Measurements from ENCODE around the gene MAP4K2.

MAP4K2 gene

DNA sequence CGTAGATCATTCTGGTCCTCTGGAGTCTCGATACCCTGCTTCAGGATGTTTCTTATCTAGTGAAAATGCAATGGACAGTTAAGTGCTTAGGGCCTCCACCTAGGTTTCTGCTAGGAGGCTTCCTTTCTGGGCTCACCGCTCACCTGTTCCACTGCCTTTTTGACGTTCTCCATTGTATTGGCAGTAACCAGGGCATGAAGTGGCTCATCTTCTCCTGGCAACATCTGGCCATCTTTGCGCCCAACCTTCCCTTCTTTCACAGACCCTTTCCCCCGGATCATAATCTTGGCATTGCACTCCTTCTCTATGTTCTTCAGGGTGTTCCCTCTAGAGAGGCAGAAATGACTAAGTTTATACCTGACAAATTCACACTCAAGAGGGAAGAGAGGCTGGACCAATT is 33.7 kb downstream of the MAP4K2 start:
- Histone ChIP-seq H3K9me3 (ENCODE audit: control insufficient read depth, low read length) (no peaks in the 10 kb centered on the region), H3K4me3 (ENCODE audit: low read depth, low read length) (no peak overlapping the region), H3K9ac (no peak overlapping the region), H2AFZ (no peak overlapping the region), H3K79me2 (peaks cover 31% of the 10 kb centered on the region), H3K4me2 (ENCODE audit: low read length) (no peak overlapping the region), H3K4me1 (peaks cover 4% of the 10 kb centered on the region), H3K27me3 (ENCODE audit: control insufficient read depth, insufficient read depth, low read length) (no peaks in the 10 kb centered on the region), H3K27ac (no peak overlapping the region), H3K36me3 (ENCODE audit: control insufficient read depth, insufficient read depth, low read length) (no peaks in the 10 kb centered on the region)
- TF ChIP-seq, protein P1, sequence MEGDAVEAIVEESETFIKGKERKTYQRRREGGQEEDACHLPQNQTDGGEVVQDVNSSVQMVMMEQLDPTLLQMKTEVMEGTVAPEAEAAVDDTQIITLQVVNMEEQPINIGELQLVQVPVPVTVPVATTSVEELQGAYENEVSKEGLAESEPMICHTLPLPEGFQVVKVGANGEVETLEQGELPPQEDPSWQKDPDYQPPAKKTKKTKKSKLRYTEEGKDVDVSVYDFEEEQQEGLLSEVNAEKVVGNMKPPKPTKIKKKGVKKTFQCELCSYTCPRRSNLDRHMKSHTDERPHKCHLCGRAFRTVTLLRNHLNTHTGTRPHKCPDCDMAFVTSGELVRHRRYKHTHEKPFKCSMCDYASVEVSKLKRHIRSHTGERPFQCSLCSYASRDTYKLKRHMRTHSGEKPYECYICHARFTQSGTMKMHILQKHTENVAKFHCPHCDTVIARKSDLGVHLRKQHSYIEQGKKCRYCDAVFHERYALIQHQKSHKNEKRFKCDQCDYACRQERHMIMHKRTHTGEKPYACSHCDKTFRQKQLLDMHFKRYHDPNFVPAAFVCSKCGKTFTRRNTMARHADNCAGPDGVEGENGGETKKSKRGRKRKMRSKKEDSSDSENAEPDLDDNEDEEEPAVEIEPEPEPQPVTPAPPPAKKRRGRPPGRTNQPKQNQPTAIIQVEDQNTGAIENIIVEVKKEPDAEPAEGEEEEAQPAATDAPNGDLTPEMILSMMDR (IDR thresholded peaks at IDR 0.05): no peak

DNA sequence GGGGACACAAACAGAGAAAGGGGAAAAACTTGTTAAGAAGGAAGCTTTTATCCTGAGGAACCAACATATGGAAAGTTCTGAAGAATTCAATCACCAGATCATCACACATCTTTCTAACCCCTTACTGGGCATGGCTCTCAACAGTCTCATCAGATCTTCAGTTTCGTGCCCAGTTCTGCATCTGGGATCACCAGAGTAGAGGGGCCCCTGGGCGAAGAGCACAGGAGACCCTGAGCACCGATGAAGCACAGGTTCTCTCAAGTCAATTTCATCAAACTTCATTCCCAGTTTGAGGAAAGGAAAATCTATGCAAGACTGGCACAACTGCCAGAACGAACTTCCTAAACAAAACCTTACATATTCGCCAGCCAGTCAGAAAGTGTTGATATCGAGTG is 34.7 kb downstream of the MAP4K2 start:
- H3K9me3 ChIP-seq (ENCODE audit: control insufficient read depth, low read length): no peaks in the 10 kb centered on the region
- H3K79me2 ChIP-seq: peaks cover 25% of the 10 kb centered on the region
- H3K36me3 ChIP-seq (ENCODE audit: control insufficient read depth, insufficient read depth, low read length): no peaks in the 10 kb centered on the region
- H3K9ac ChIP-seq: no peak overlapping the region
- H3K27me3 ChIP-seq (ENCODE audit: control insufficient read depth, insufficient read depth, low read length): no peaks in the 10 kb centered on the region
- peaks cover 11% of the 10 kb centered on the region for H3K4me1 ChIP-seq
- no peak overlapping the region for H3K4me3 ChIP-seq (ENCODE audit: low read depth, low read length)
- H3K27ac ChIP-seq: no peak overlapping the region
- no peak overlapping the region for H3K4me2 ChIP-seq (ENCODE audit: low read length)
- TF ChIP-seq, protein P1 (IDR thresholded peaks at IDR 0.05): no peak
- H2AFZ ChIP-seq: no peak overlapping the region

DNA sequence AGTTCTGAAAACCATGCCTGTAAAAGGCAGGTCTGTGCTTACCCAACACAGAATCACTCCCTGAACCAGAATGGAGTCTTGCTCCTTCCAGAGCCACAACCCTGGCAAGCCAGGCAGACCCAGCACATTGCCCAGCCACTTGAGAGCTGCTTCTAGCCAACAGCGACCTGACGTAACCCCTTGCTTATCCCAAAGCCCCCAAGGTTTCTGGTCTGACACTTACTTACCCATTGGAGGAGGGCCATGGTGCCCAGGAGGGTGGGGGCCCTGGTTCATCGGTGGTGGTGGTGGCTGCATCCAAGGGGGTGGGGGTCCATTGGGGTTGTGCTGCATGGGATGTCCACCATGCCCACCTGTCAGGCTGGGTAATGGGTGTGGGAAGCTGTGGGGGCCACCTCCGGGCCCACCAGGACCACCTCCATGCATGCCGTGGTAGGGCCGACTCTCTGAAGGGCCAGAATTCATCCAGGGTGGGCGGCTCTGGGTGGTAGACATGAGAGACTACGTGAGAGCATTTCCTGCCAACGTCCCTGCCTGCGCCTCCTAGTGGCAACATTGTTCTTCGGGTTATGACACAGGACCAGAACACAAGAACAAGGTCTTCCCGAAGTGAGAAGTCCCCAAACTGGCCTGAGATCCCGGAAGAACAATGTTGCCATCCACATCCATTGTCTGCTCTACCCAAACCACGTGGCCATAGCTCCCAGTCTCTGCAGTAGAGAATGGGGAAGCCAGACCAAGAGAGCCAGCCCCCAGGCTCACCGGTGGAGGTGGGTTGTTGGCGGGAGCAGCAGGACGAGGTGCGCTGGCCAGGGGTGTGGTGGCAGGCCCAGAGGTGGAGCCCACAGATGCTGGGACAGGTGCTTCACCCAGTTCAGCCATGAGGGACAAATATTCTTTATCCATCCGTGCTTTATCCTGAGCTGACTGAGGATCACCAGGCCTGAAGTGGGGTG is 35.4 kb downstream of the MAP4K2 start:
- Histone ChIP-seq H3K36me3 (ENCODE audit: control insufficient read depth, insufficient read depth, low read length) (no peaks in the 10 kb centered on the region), H3K4me3 (ENCODE audit: low read depth, low read length) (no peak overlapping the region), H3K27ac (no peak overlapping the region)

DNA sequence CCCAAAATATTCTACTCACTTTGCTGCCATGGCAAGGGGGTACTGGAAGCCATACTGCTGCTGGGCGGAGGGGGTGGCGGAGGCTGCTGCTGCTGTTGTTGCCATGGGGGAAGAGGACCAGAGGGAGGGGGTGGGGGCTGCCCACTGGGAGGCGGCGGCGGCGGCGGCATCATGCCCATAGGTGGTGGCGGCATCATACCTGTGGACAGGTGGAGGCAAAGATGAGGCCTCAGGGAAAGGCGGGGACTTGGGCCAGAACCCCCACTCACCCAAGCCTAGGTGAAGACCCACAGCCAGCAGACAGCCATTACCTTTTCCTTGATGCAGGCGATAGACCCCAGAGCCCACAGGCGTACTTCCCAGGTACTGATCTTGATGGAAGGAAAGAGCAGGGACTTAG is 36.1 kb downstream of the MAP4K2 start:
- Histone ChIP-seq H2AFZ (no peak overlapping the region), H3K27me3 (ENCODE audit: control insufficient read depth, insufficient read depth, low read length) (no peaks in the 10 kb centered on the region), H3K27ac (no peak overlapping the region), H3K4me1 (peaks cover 15% of the 10 kb centered on the region), H3K4me2 (ENCODE audit: low read length) (no peak overlapping the region), H3K36me3 (ENCODE audit: control insufficient read depth, insufficient read depth, low read length) (no peaks in the 10 kb centered on the region), H3K4me3 (ENCODE audit: low read depth, low read length) (no peak overlapping the region), H3K9me3 (ENCODE audit: control insufficient read depth, low read length) (no peaks in the 10 kb centered on the region), H3K9ac (no peak overlapping the region), H3K79me2 (peaks cover 19% of the 10 kb centered on the region)
- TF ChIP-seq, protein P1 (IDR thresholded peaks at IDR 0.05): no peak

More for the DNA sequence above, 35.4 kb downstream of the MAP4K2 start:
- H2AFZ ChIP-seq: no peak overlapping the region
- TF ChIP-seq, protein P1 (IDR thresholded peaks at IDR 0.05): peak; percentile 60
- no peaks in the 10 kb centered on the region for H3K27me3 ChIP-seq (ENCODE audit: control insufficient read depth, insufficient read depth, low read length)
- H3K4me1 ChIP-seq: peaks cover 14% of the 10 kb centered on the region
- H3K9ac ChIP-seq: no peak overlapping the region
- H3K9me3 ChIP-seq (ENCODE audit: control insufficient read depth, low read length): no peaks in the 10 kb centered on the region
- H3K79me2 ChIP-seq: peaks cover 20% of the 10 kb centered on the region
- no peak overlapping the region for H3K4me2 ChIP-seq (ENCODE audit: low read length)
